Mesodermal cell (in vitro differentiated cells): ENCODE data around the gene ANXA11.

ENCODE experiments used
- H3K27ac ChIP-seq: 2 replicates; pipeline ENCODE4 v1.7.0; 2013; ENCODE audit warnings: mild to moderate bottlenecking, low read depth, low read length, moderate library complexity; ENCODE audit not compliant: severe bottlenecking
- H3K36me3 ChIP-seq: 2 replicates; pipeline ENCODE4 v1.7.1; 2013; ENCODE audit warnings: mild to moderate bottlenecking, low read length, moderate library complexity; ENCODE audit not compliant: control insufficient read depth, insufficient read depth
- H3K4me1 ChIP-seq: one replicate; pipeline ENCODE4 v1.7.1; 2013; ENCODE audit warnings: mild to moderate bottlenecking, low read length; ENCODE audit not compliant: insufficient read depth, control insufficient read depth, poor library complexity, severe bottlenecking
- H3K4me3 ChIP-seq: 2 replicates; pipeline ENCODE4 v1.7.0; 2013; ENCODE audit warnings: low read length, control low read depth, mild to moderate bottlenecking; ENCODE audit not compliant: insufficient read depth, poor library complexity, severe bottlenecking; ENCODE audit errors: extremely low read depth
- H3K9me3 ChIP-seq: 2 replicates; pipeline ENCODE4 v1.7.1; 2013; ENCODE audit warnings: mild to moderate bottlenecking, low read length, moderate library complexity; ENCODE audit not compliant: control insufficient read depth
- WGBS, 2 experiments: methylation state at CpG; one replicate each; pipeline ENCODE4 v1.1.5; 2013; ENCODE audit warnings: missing lambda C conversion rate in 2 of 2; ENCODE audit not compliant: insufficient coverage in 2 of 2; 5-methylcytosine and 5-hydroxymethylcytosine counted together

The ANXA11 gene

GRCh38 chr10:80131499-80131901 lies 73.8 kb downstream of the ANXA11 start:
- H3K36me3 ChIP-seq, result no peaks in the 10 kb centered on the region

DNA sequence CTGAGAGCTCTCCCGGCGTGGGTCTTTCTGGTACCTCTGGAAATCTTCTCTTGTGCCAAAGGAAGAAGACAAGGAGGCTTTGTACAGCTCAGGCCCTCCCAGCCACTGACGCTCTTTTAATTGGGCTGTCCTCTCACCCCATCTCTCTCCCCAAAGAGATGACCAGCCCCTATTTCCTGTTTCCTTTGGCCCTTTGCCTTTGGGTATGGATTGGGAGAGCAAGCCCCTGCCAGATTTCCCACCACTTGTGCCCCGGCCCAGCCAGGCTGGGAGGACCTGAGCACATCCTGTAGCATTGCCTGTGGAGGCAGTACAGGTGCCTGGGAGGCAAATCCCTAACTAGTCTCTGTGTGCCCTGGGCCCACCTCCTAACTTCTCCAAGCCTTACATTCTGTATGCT lies 78.5 kb downstream of the ANXA11 start:
- no peaks in the 10 kb centered on the region for H3K36me3 ChIP-seq
- no peak overlapping the region for H3K27ac ChIP-seq
- 90 to 100% methylated on average over 3 of the region's 4 CpGs for WGBS, 2 experiments
- H3K4me3 ChIP-seq, result no peak overlapping the region
- H3K9me3 ChIP-seq, result no peaks in the 10 kb centered on the region
- peaks cover 3% of the 10 kb centered on the region for H3K4me1 ChIP-seq

More at GRCh38 chr10:80131499-80131901, 73.8 kb downstream of the ANXA11 start:
- WGBS, 2 experiments, result 49 to 50% methylated on average over 5 to 6 of the region's 6 CpGs
- Histone ChIP-seq H3K9me3 (no peaks in the 10 kb centered on the region), H3K4me3 (no peak overlapping the region), H3K27ac (no peak overlapping the region), H3K4me1 (peaks cover 8% of the 10 kb centered on the region)

- Histone ChIP-seq H3K36me3 (no peaks in the 10 kb centered on the region), H3K4me1 (no peaks in the 10 kb centered on the region), H3K27ac (no peak overlapping the region), H3K4me3 (no peak overlapping the region), H3K9me3 (no peaks in the 10 kb centered on the region)
- WGBS, 2 experiments, result 78 to 84% methylated on average over 2 of the region's 2 CpGs
Observed at GRCh38 chr10:80122746-80123145, 82.6 kb downstream of the ANXA11 start.

DNA sequence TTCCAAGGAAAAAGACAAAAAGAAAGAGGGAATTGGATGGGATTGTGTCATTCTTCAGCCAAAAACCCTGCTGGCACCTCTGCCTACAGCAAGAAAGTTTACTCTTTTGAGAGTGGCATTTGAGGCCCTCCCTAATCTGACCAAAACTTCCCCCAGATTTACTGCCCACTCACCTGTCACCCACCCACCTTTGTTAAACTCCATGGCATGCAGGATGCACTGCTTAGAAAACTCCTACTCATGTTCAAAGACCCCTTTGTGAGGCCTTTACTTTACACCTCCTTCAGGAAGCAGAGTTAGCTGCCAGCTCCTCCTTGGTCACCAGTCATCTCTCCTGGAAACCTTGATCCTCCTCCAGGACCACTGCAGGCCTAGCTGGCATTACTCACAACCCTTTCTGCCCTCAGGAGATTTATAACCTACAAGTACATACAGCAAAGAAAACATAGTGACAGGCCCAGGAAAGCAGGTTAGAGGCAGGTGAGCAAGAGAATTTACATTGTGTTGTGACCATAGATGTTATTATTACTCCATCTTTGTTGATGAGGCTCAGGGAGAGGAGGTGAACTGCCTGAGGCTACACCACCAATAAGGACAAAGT lies 83.1 kb downstream of the ANXA11 start:
- H3K9me3 ChIP-seq, result no peaks in the 10 kb centered on the region

GRCh38 chr10:80118669-80119068 lies 86.7 kb downstream of the ANXA11 start:
- Histone ChIP-seq H3K4me1 (no peaks in the 10 kb centered on the region), H3K9me3 (no peaks in the 10 kb centered on the region), H3K4me3 (no peak overlapping the region), H3K27ac (no peak overlapping the region), H3K36me3 (no peaks in the 10 kb centered on the region)
- WGBS, 2 experiments, result 100% methylated on average over 2 of the region's 4 CpGs; no CpG with 5 or more reads in 1 of the 2 experiments

More for the DNA sequence above, 83.1 kb downstream of the ANXA11 start:
- Histone ChIP-seq H3K4me3 (no peak overlapping the region), H3K36me3 (no peaks in the 10 kb centered on the region), H3K4me1 (no peaks in the 10 kb centered on the region), H3K27ac (no peak overlapping the region)

DNA sequence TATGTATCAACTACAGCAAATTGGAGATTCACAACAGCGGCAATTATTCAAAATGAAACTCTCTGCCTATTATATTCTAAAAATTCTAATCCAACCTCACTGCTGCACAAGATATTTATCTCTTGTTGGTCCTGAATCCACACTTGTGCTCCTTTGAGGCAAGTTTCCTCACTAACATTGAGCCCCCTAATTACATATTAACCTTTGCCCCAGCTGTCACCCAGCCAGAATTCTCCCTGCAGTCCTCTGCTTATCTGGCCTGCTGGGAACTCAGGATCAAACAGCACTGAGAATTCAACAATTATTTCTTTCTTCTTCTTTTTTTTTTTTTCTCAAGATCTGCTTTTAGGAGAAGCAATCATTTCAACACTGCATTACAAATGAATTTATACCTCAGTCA lies 94.4 kb downstream of the ANXA11 start:
- 82 to 93% methylated on average over 1 of the region's 1 CpG for WGBS, 2 experiments
- no peak overlapping the region for H3K27ac ChIP-seq
- H3K4me1 ChIP-seq, result no peaks in the 10 kb centered on the region

DNA sequence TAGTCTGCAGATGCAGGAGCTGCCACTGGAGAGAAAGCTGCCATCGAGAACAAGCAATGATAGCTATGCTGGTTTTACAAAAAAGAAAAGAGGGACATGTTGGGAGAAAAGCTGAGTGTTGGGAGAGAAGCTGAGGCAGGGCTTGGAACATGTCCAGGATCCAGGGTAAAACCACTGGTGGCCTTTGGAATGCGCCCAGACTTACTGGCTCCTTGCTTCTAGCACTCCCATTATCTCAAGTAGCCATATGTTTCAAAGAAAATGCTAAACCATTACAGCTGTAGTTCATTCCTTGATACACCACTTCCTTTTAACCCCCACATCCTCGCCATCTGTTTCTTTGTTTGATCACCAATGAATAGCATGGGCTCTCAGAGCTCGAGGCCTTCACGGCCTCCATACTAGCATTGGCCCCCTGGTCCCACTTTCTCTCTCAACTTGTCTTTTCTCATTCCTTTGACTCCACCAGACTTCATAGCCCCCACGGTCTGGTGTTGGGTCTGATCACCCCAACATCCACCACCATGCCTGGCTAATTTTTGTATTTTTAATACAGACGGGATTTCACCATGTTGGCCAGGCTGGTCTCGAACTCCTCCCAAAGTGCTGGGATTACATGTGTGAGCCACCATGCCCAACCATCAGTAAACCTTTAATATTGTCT lies 96.6 kb downstream of the ANXA11 start:
- Histone ChIP-seq H3K27ac (no peak overlapping the region), H3K9me3 (peaks cover 14% of the 10 kb centered on the region), H3K36me3 (no peaks in the 10 kb centered on the region), H3K4me1 (peaks cover 6% of the 10 kb centered on the region), H3K4me3 (no peak overlapping the region)
- WGBS, 2 experiments, result 63 to 77% methylated on average over 6 to 7 of the region's 8 CpGs

More for the DNA sequence above, 94.4 kb downstream of the ANXA11 start:
- Histone ChIP-seq H3K36me3 (no peaks in the 10 kb centered on the region), H3K4me3 (no peak overlapping the region), H3K9me3 (peaks cover 14% of the 10 kb centered on the region)

DNA sequence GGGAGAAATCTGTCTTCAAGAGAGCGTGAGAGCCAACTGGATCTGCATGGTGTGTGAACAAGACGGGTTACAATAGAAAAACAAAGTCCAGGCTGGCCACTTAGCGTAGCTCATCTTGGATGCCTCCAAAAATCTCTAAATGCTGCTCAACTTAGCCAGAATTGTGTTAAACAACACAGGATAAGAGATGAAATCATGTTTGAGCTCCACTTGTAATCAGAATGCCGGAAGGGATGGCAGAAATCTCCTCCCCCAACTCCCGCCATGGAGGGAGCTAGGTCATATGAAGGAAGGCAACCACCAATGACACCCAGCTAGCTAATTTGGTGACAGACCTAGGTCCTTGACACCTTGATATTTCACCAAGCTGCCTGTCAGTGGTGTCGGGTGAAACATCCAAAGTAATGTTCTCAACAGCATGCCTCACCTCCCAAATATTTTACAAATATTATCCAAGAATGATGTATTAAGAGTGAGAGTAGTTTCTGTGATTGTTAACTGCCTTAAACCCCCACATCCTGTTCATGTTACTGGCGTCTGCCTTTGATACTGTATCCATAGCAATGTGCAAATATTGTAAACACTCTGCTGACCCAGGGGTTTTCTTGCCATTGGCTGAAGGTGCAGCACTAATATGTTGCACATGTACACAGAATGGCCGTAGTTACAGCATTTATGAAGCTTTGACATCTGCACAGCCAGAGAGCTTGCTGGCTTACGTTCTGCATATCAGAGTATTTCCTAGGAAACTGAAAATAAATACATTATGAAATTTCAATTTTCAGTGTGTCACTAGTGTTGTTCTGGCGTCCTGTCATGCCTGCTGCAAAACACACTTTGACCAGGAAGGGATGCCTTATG lies 101.0 kb downstream of the ANXA11 start:
- no peak overlapping the region for H3K27ac ChIP-seq
- peaks cover 14% of the 10 kb centered on the region for H3K9me3 ChIP-seq
- peaks cover 6% of the 10 kb centered on the region for H3K4me1 ChIP-seq
- no peak overlapping the region for H3K4me3 ChIP-seq
- WGBS, 2 experiments, result 85 to 89% methylated on average over 5 to 7 of the region's 10 CpGs
- no peaks in the 10 kb centered on the region for H3K36me3 ChIP-seq
